ENCODE results near the gene RBMY1F.
"Not testable (repeated sequence)": the region's sequence is repeated elsewhere in the genome, so short reads cannot be mapped to it uniquely, and the experiment has no call there.

The RBMY1F gene

GRCh38 chrY:22182823-22183222 lies at the start of gene RBMY1F:
TSS of gene RBMY1F (minus strand) at chrY:22182923. CDS start at chrY:22180969, 1,954 bp downstream.
- not testable (repeated sequence) for H3K36me3 ChIP-seq (ENCODE audit: control insufficient read depth, insufficient read depth, low read length, severe bottlenecking); H3K9ac ChIP-seq (ENCODE audit: low read length); H3K27me3 ChIP-seq (replicated peaks; ENCODE audit: control insufficient read depth, insufficient read depth, low read length); H3K4me3 ChIP-seq (ENCODE audit: low read length); DNase-seq (ENCODE audit: low read depth); H3K9me3 ChIP-seq (ENCODE audit: control insufficient read depth, low read length); H3K4me1 ChIP-seq (ENCODE audit: control insufficient read depth, insufficient read depth, low read length)

GRCh38 chrY:22151144-22151543 lies 31.6 kb downstream of the RBMY1F start:
- not testable (repeated sequence) for H3K9me3 ChIP-seq (ENCODE audit: control insufficient read depth, low read length); H3K36me3 ChIP-seq (ENCODE audit: control insufficient read depth, insufficient read depth, low read length, severe bottlenecking); H3K4me3 ChIP-seq (ENCODE audit: low read length); H3K27me3 ChIP-seq (replicated peaks; ENCODE audit: control insufficient read depth, insufficient read depth, low read length); H3K4me1 ChIP-seq (ENCODE audit: control insufficient read depth, insufficient read depth, low read length); H3K9ac ChIP-seq (ENCODE audit: low read length); DNase-seq (ENCODE audit: low read depth)

GRCh38 chrY:22141011-22141695 lies 41.6 kb downstream of the RBMY1F start:
- not testable (repeated sequence) for H3K4me1 ChIP-seq (ENCODE audit: control insufficient read depth, insufficient read depth, low read length); H3K9me3 ChIP-seq (ENCODE audit: control insufficient read depth, low read length); DNase-seq (ENCODE audit: low read depth); H3K27me3 ChIP-seq (replicated peaks; ENCODE audit: control insufficient read depth, insufficient read depth, low read length); H3K9ac ChIP-seq (ENCODE audit: low read length); H3K4me3 ChIP-seq (ENCODE audit: low read length); H3K36me3 ChIP-seq (ENCODE audit: control insufficient read depth, insufficient read depth, low read length, severe bottlenecking)

GRCh38 chrY:22134719-22135118 lies 48.0 kb downstream of the RBMY1F start:
- not testable (repeated sequence) for H3K9ac ChIP-seq (ENCODE audit: low read length); H3K4me1 ChIP-seq (ENCODE audit: control insufficient read depth, insufficient read depth, low read length); H3K9me3 ChIP-seq (ENCODE audit: control insufficient read depth, low read length); H3K4me3 ChIP-seq (ENCODE audit: low read length); H3K36me3 ChIP-seq (ENCODE audit: control insufficient read depth, insufficient read depth, low read length, severe bottlenecking); H3K27me3 ChIP-seq (replicated peaks; ENCODE audit: control insufficient read depth, insufficient read depth, low read length); DNase-seq (ENCODE audit: low read depth)

GRCh38 chrY:22130494-22130893 lies 52.2 kb downstream of the RBMY1F start:
- H3K36me3 ChIP-seq (ENCODE audit: control insufficient read depth, insufficient read depth, low read length, severe bottlenecking); H3K4me1 ChIP-seq (ENCODE audit: control insufficient read depth, insufficient read depth, low read length); H3K9me3 ChIP-seq (ENCODE audit: control insufficient read depth, low read length); H3K9ac ChIP-seq (ENCODE audit: low read length); H3K4me3 ChIP-seq (ENCODE audit: low read length); H3K27me3 ChIP-seq (replicated peaks; ENCODE audit: control insufficient read depth, insufficient read depth, low read length); DNase-seq (ENCODE audit: low read depth): not testable (repeated sequence)
